Neural cell (in vitro differentiated cells): Measurements from ENCODE around the gene RMRP. TPM values are rescaled to one million over a fixed set of nuclear protein-coding genes. Genes with fewer than 3 reads are reported as not detected.

Experiments
- H2AFZ ChIP-seq: fragments of 200-600, 300-800 bp; sonication (generic), shearing (Covaris generic); 2 replicates; pipeline ENCODE4 v1.6.0; 2014; ENCODE audit warnings: low read depth, mild to moderate bottlenecking, antibody characterized with exemption, low read length, moderate library complexity
- H3F3A ChIP-seq: fragments of 200-600 bp; shearing (Covaris generic); 2 replicates; pipeline ENCODE4 v1.6.1; 2016; ENCODE audit warnings: mild to moderate bottlenecking, moderate library complexity, mixed read lengths, antibody characterized with exemption, low read length; ENCODE audit not compliant: insufficient read depth, poor library complexity, severe bottlenecking
- H3K27ac ChIP-seq: fragments of 200-600, 300-800 bp; sonication (generic), shearing (Covaris generic); 2 replicates; pipeline ENCODE4 v1.5.1; 2014; ENCODE audit warnings: mild to moderate bottlenecking, low read length, moderate library complexity
- H3K27me3 ChIP-seq: fragments of 300-800, 200-600 bp; sonication (generic), shearing (Covaris generic); 2 replicates; pipeline ENCODE4 v1.6.0; 2014; ENCODE audit warnings: mild to moderate bottlenecking, low read depth, low read length, moderate library complexity; ENCODE audit not compliant: insufficient read depth
- H3K36me3 ChIP-seq: fragments of 300-800, 200-600 bp; sonication (generic), shearing (Covaris generic); 2 replicates; pipeline ENCODE4 v1.5.1; 2014; ENCODE audit warnings: mild to moderate bottlenecking, antibody characterized with exemption, low read length, moderate library complexity; ENCODE audit not compliant: insufficient read depth
- H3K4me2 ChIP-seq: fragments of 300-800, 200-600 bp; sonication (generic), shearing (Covaris generic); 2 replicates; pipeline ENCODE4 v1.6.0; 2014; ENCODE audit warnings: mild to moderate bottlenecking, low read length
- H3K4me3 ChIP-seq: fragments of 300-800, 200-600 bp; sonication (generic), shearing (Covaris generic); 2 replicates; pipeline ENCODE4 v1.5.1; 2014; ENCODE audit warnings: mild to moderate bottlenecking, low read length, moderate library complexity
- H3K79me2 ChIP-seq: fragments of 200-600 bp; shearing (Covaris generic); replicated peaks from 2 replicates; pipeline ENCODE4 v1.6.0; 2014; ENCODE audit warnings: mild to moderate bottlenecking, low read length, moderate library complexity; ENCODE audit not compliant: insufficient read depth
- H3K9ac ChIP-seq: fragments of 300-800, 200-600 bp; sonication (generic), shearing (Covaris generic); 2 replicates; pipeline ENCODE4 v1.6.1; 2016; ENCODE audit warnings: mild to moderate bottlenecking, low read length, mixed read lengths
- H3K9me2 ChIP-seq: fragments of 200-600 bp; shearing (Covaris generic); 2 replicates; pipeline ENCODE4 v1.6.1; 2016; ENCODE audit warnings: mild to moderate bottlenecking, low read length, mixed read lengths; ENCODE audit not compliant: insufficient read depth
- H3K9me3 ChIP-seq: fragments of 200-600, 300-800 bp; sonication (generic), shearing (Covaris generic); 2 replicates; pipeline ENCODE4 v1.6.1; 2016; ENCODE audit warnings: mild to moderate bottlenecking, mixed run types, low read length, moderate library complexity, mixed read lengths
- H4K20me1 ChIP-seq: fragments of 200-600 bp; shearing (Covaris generic); 2 replicates; pipeline ENCODE4 v1.6.1; 2016; ENCODE audit warnings: mild to moderate bottlenecking, mixed run types; ENCODE audit not compliant: insufficient read depth
- CTCF ChIP-seq: fragments of 450-650 bp; IDR thresholded peaks from 2 replicates; pipeline ENCODE4 v1.5.1; 2014; ENCODE audit warnings: antibody characterized with exemption, mild to moderate bottlenecking, moderate library complexity; ENCODE audit not compliant: poor library complexity, severe bottlenecking
- EP300 ChIP-seq: fragments of 450-650 bp; conservative IDR thresholded peaks from 2 replicates; pipeline ENCODE4 v1.6.1; 2014; ENCODE audit warnings: antibody characterized with exemption, mild to moderate bottlenecking, moderate library complexity; ENCODE audit not compliant: poor library complexity, severe bottlenecking
- EZH2 ChIP-seq: fragments of 200-600, 300-800 bp; shearing (Covaris generic), sonication (generic); IDR thresholded peaks from 2 replicates; pipeline ENCODE4 v1.6.1; 2014; ENCODE audit warnings: antibody characterized with exemption, low read length, borderline replicate concordance, mild to moderate bottlenecking; ENCODE audit not compliant: insufficient read depth, poor library complexity, severe bottlenecking
- MXI1 ChIP-seq: fragments of 450-650 bp; conservative IDR thresholded peaks from 2 replicates; pipeline ENCODE4 v1.6.1; 2014; ENCODE audit warnings: antibody characterized with exemption, mild to moderate bottlenecking; ENCODE audit not compliant: poor library complexity, severe bottlenecking
- POLR2AphosphoS5 ChIP-seq: IDR thresholded peaks from 2 replicates; pipeline ENCODE4 v1.6.1; 2012
- RAD21 ChIP-seq: fragments of 450-650 bp; conservative IDR thresholded peaks from 2 replicates; pipeline ENCODE4 v1.6.1; 2014; ENCODE audit warnings: antibody characterized with exemption, mild to moderate bottlenecking, moderate library complexity
- REST ChIP-seq: IDR thresholded peaks from 2 replicates; pipeline ENCODE4 v1.6.1; 2012; ENCODE audit warnings: borderline replicate concordance
- SMC3 ChIP-seq: fragments of 450-650 bp; conservative IDR thresholded peaks from 2 replicates; pipeline ENCODE4 v1.6.1; 2014; ENCODE audit warnings: antibody characterized with exemption, mild to moderate bottlenecking, moderate library complexity; ENCODE audit not compliant: poor library complexity
- TAF1 ChIP-seq: IDR thresholded peaks from 2 replicates; pipeline ENCODE4 v1.6.1; 2012; ENCODE audit warnings: low read depth
- polyA plus RNA-seq: library from polyadenylated mRNA; depleted of rRNA; stranded (reverse); fragments of >200 nt; gene quantifications from 2 replicates; pipeline ENCODE4 v1.2.3, GENCODE V29; 2014

The RMRP gene
- polyA plus RNA-seq, 1 donor from 2014 or later = not detected

GRCh38 chr9:35609001-35609819 lies 48.6 kb downstream of the RMRP start:
- Histone ChIP-seq H3K9me3 (no peaks in the 10 kb centered on the region), H3F3A (no peaks in the 10 kb centered on the region), H2AFZ (no peak overlapping the region), H3K79me2 (peaks cover 13% of the 10 kb centered on the region), H4K20me1 (no peaks in the 10 kb centered on the region), H3K9ac (no peak overlapping the region), H3K36me3 (peaks cover 4% of the 10 kb centered on the region), H3K27me3 (no peaks in the 10 kb centered on the region), H3K4me2 (no peak overlapping the region), H3K4me3 (no peak overlapping the region), H3K27ac (no peak overlapping the region), H3K9me2 (no peaks in the 10 kb centered on the region)
- TF ChIP-seq POLR2AphosphoS5 (no peak), MXI1 (no peak), SMC3 (no peak), EP300 (no peak), TAF1 (no peak), RAD21 (no peak), REST (no peak), CTCF (no peak), EZH2 (no peak)

- Histone ChIP-seq H3K79me2 (peaks cover 13% of the 10 kb centered on the region), H3K9me2 (no peaks in the 10 kb centered on the region), H3K27me3 (no peaks in the 10 kb centered on the region), H2AFZ (no peak overlapping the region), H3K9me3 (no peaks in the 10 kb centered on the region), H3K9ac (no peak overlapping the region), H3F3A (no peaks in the 10 kb centered on the region), H3K27ac (no peak overlapping the region), H3K4me3 (no peak overlapping the region), H3K36me3 (peaks cover 4% of the 10 kb centered on the region), H4K20me1 (no peaks in the 10 kb centered on the region), H3K4me2 (no peak overlapping the region)
- TF ChIP-seq SMC3 (no peak), EP300 (no peak), MXI1 (no peak), TAF1 (no peak), REST (no peak), RAD21 (no peak), CTCF (no peak), EZH2 (no peak), POLR2AphosphoS5 (no peak)
Observed at GRCh38 chr9:35608221-35608620, 49.6 kb downstream of the RMRP start.
